H1 (cell line): ENCODE results near the gene TBC1D16.

Source experiments
- ATF3 ChIP-seq: IDR thresholded peaks from 2 replicates; pipeline ENCODE4 v1.6.1; 2011; ENCODE audit warnings: low read depth, mild to moderate bottlenecking, low read length; ENCODE audit not compliant: insufficient read depth
- CREB1 ChIP-seq: IDR thresholded peaks from 2 replicates; pipeline ENCODE4 v1.6.1; 2012; ENCODE audit warnings: inconsistent platforms
- CTCF ChIP-seq, 3 experiments: IDR thresholded peaks; 1 replicate in 2 of 3; 2 replicates in 1 of 3; pipeline versions ENCODE4 v1.5.1 to v1.6.1; 2011; ENCODE audit warnings: low read length in 3 of 3, mild to moderate bottlenecking in 3 of 3, inconsistent platforms in 2 of 3, low read depth in 1 of 3, moderate library complexity in 1 of 3; ENCODE audit not compliant: insufficient read depth in 1 of 3; ENCODE audit errors: control extremely low read depth in 1 of 3
- EGR1 ChIP-seq: IDR thresholded peaks from 2 replicates; pipeline ENCODE4 v1.6.1; 2011; ENCODE audit warnings: low read depth, low read length, borderline replicate concordance
- EZH2 ChIP-seq: fragments of 200-600 bp; sonication (generic); IDR thresholded peaks from 2 replicates; pipeline ENCODE4 v1.7.1; 2012; ENCODE audit warnings: low read depth, mild to moderate bottlenecking, moderate library complexity, low read length, inconsistent platforms; ENCODE audit not compliant: severe bottlenecking
- GTF2F1 ChIP-seq: IDR thresholded peaks from 2 replicates; pipeline ENCODE4 v1.6.1; 2012; ENCODE audit warnings: low read depth, low read length, improper control_type of control experiment, borderline replicate concordance
- JUN ChIP-seq: IDR thresholded peaks from 2 replicates; pipeline ENCODE4 v1.6.1; 2011; ENCODE audit warnings: low read depth, mild to moderate bottlenecking, improper control_type of control experiment, low read length
- POLR2A ChIP-seq, 2 experiments: IDR thresholded peaks; 1 replicate in 1 of 2; 2 replicates in 1 of 2; pipeline ENCODE4 v1.6.1; 2011; ENCODE audit warnings: low read depth in 2 of 2, low read length in 2 of 2, mild to moderate bottlenecking in 2 of 2; ENCODE audit errors: control extremely low read depth in 1 of 2
- RAD21 ChIP-seq, 2 experiments: IDR thresholded peaks in 1 of 2; conservative IDR thresholded peaks in 1 of 2; 2 replicates each; pipeline ENCODE4 v1.6.1; 2011; ENCODE audit warnings: low read depth in 2 of 2, low read length in 2 of 2, improper control_type of control experiment in 1 of 2, inconsistent platforms in 1 of 2, mild to moderate bottlenecking in 1 of 2, moderate library complexity in 1 of 2
- SP2 ChIP-seq: IDR thresholded peaks from 2 replicates; pipeline ENCODE4 v1.6.1; 2012; ENCODE audit warnings: mild to moderate bottlenecking, low read length, inconsistent platforms
- SUZ12 ChIP-seq: fragments of 200-600 bp; sonication (generic); IDR thresholded peaks from 2 replicates; pipeline ENCODE4 v1.6.1; 2012; ENCODE audit warnings: mild to moderate bottlenecking, inconsistent platforms, low read length, moderate library complexity, mixed read lengths
- USF2 ChIP-seq: IDR thresholded peaks from 2 replicates; pipeline ENCODE4 v1.6.1; 2011; ENCODE audit warnings: low read length, improper control_type of control experiment

- TF ChIP-seq SUZ12, result no peak; the same call in 1 of the 2 replicates
- no peak for TF ChIP-seq SP2
- no peak for TF ChIP-seq POLR2A (IDR thresholded peaks at IDR 0.05; ENCODE audit: control extremely low read depth in 1 of 2, low read depth in 2 of 2, low read length in 2 of 2)
- peak; percentile 60 to 86 (median 75) for TF ChIP-seq CTCF (IDR thresholded peaks at IDR 0.05; ENCODE audit: control extremely low read depth in 1 of 3, insufficient read depth in 1 of 3, low read depth in 1 of 3, low read length in 3 of 3)
- TF ChIP-seq RAD21 (IDR thresholded peaks at IDR 0.05 in 1 of 2, conservative IDR thresholded peaks at IDR 0.05 in 1 of 2; ENCODE audit: low read depth in 2 of 2, low read length in 2 of 2), result peak; percentile 64 to 74
- no peak for TF ChIP-seq GTF2F1
- TF ChIP-seq CREB1, result no peak
- no peak for TF ChIP-seq USF2
- TF ChIP-seq EGR1, result peak; percentile 48; the same call in 1 of the 2 replicates
- TF ChIP-seq ATF3, result no peak
- TF ChIP-seq JUN, result no peak
- TF ChIP-seq EZH2, result no peak
Observed at GRCh38 chr17:79991140-79991923, 44.3 kb downstream of the TBC1D16 start.
